H1 (cell line): Measurements from ENCODE around the gene ARID4B.

ENCODE experiments used
- EZH2 ChIP-seq: fragments of 200-600 bp; sonication (generic); IDR thresholded peaks from 2 replicates; pipeline ENCODE4 v1.7.1; 2012; ENCODE audit warnings: low read depth, mild to moderate bottlenecking, moderate library complexity, low read length, inconsistent platforms; ENCODE audit not compliant: severe bottlenecking
- POLR2A ChIP-seq, 2 experiments: IDR thresholded peaks; 1 replicate in 1 of 2; 2 replicates in 1 of 2; pipeline ENCODE4 v1.6.1; 2011; ENCODE audit warnings: low read depth in 2 of 2, low read length in 2 of 2, mild to moderate bottlenecking in 2 of 2; ENCODE audit errors: control extremely low read depth in 1 of 2
- POLR2AphosphoS5 ChIP-seq: IDR thresholded peaks from 2 replicates; pipeline ENCODE4 v1.6.1; 2011; ENCODE audit warnings: low read depth, low read length
- TF ChIP-seq, protein P1 (sequence below), 3 experiments: IDR thresholded peaks; 1 replicate in 2 of 3; 2 replicates in 1 of 3; pipeline versions ENCODE4 v1.5.1 to v1.6.1; 2011; ENCODE audit warnings: low read length in 3 of 3, mild to moderate bottlenecking in 3 of 3, inconsistent platforms in 2 of 3, low read depth in 1 of 3, moderate library complexity in 1 of 3; ENCODE audit not compliant: insufficient read depth in 1 of 3; ENCODE audit errors: control extremely low read depth in 1 of 3
- TF ChIP-seq, protein P2 (sequence below): IDR thresholded peaks from 2 replicates; pipeline ENCODE4 v1.6.1; 2011; ENCODE audit warnings: low read length, improper control_type of control experiment

DNA sequence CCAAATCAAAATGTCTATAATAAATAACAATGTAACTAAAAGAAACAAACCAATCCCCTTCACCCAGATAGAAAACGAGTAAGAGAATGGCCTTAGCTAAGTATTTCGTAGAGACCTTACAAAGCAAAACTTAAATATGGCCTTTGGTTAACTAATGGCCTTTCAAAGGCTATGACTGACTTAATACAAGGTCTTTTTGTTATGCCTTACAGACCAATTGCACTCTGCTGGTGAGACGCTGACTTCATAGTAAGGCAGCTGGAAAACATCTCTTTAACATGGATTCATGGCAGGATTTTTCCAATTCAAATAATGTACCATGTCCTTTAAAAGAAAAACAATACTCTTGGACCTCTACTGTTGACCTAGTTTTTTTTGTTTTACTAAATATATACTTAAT lies 23.5 kb upstream of the ARID4B start:
- TF ChIP-seq, protein P1, sequence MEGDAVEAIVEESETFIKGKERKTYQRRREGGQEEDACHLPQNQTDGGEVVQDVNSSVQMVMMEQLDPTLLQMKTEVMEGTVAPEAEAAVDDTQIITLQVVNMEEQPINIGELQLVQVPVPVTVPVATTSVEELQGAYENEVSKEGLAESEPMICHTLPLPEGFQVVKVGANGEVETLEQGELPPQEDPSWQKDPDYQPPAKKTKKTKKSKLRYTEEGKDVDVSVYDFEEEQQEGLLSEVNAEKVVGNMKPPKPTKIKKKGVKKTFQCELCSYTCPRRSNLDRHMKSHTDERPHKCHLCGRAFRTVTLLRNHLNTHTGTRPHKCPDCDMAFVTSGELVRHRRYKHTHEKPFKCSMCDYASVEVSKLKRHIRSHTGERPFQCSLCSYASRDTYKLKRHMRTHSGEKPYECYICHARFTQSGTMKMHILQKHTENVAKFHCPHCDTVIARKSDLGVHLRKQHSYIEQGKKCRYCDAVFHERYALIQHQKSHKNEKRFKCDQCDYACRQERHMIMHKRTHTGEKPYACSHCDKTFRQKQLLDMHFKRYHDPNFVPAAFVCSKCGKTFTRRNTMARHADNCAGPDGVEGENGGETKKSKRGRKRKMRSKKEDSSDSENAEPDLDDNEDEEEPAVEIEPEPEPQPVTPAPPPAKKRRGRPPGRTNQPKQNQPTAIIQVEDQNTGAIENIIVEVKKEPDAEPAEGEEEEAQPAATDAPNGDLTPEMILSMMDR (IDR thresholded peaks at IDR 0.05; ENCODE audit: control extremely low read depth in 1 of 3, insufficient read depth in 1 of 3, low read depth in 1 of 3, low read length in 3 of 3), result no peak
- TF ChIP-seq EZH2 (no peak), POLR2AphosphoS5 (no peak), POLR2A (IDR thresholded peaks at IDR 0.05; ENCODE audit: control extremely low read depth in 1 of 2, low read depth in 2 of 2, low read length in 2 of 2) (no peak)
- TF ChIP-seq, protein P2, sequence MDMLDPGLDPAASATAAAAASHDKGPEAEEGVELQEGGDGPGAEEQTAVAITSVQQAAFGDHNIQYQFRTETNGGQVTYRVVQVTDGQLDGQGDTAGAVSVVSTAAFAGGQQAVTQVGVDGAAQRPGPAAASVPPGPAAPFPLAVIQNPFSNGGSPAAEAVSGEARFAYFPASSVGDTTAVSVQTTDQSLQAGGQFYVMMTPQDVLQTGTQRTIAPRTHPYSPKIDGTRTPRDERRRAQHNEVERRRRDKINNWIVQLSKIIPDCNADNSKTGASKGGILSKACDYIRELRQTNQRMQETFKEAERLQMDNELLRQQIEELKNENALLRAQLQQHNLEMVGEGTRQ, result no peak
